Chondrocyte (in vitro differentiated cells): ENCODE measurements around the gene IGFBP7. TPM values are rescaled to one million over a fixed set of nuclear protein-coding genes. Genes with fewer than 3 reads are reported as not detected.

Source experiments
- DNase-seq: peaks from one replicate; pipeline ENCODE4 v3.0.0; 2021; ENCODE audit warnings: mixed read lengths, low spot score
- H3K27ac Mint-ChIP-seq: one replicate; pipeline ENCODE4 v1.8.0; 2021; ENCODE audit warnings: mild to moderate bottlenecking, moderate library complexity, mixed read lengths; ENCODE audit not compliant: unreplicated experiment
- H3K27me3 Mint-ChIP-seq: 2 replicates; pipeline ENCODE4 v1.8.0; 2021; ENCODE audit warnings: low read depth, mixed read lengths
- H3K36me3 Mint-ChIP-seq: 2 replicates; pipeline ENCODE4 v1.8.0; 2021; ENCODE audit warnings: low read depth, mixed read lengths
- H3K4me1 Mint-ChIP-seq: 2 replicates; pipeline ENCODE4 v1.8.0; 2021; ENCODE audit warnings: low read depth, mild to moderate bottlenecking, mixed read lengths
- H3K4me3 Mint-ChIP-seq: one replicate; pipeline ENCODE4 v1.8.0; 2021; ENCODE audit warnings: mild to moderate bottlenecking, moderate library complexity, mixed read lengths; ENCODE audit not compliant: unreplicated experiment
- H3K9me3 Mint-ChIP-seq: 2 replicates; pipeline ENCODE4 v1.8.0; 2021; ENCODE audit warnings: low read depth, mixed read lengths
- total RNA-seq: library from RNA; stranded (reverse); gene quantifications from 3 replicates; pipeline ENCODE4 v1.2.1, GENCODE V29; 2021
- TF ChIP-seq, protein P1 (sequence below): fragments of 200-600 bp; sonication (generic); IDR thresholded peaks from 2 replicates; pipeline ENCODE4 v1.5.0; 2021; ENCODE audit warnings: antibody characterized with exemption, mild to moderate bottlenecking, moderate library complexity

Gene IGFBP7
- total RNA-seq, 1 donor from 2014 or later: 5,125 TPM

- peaks cover 14% of the 10 kb centered on the region for H3K36me3 Mint-ChIP-seq
- H3K27me3 Mint-ChIP-seq: no peaks in the 10 kb centered on the region
- no peak overlapping the region for H3K27ac Mint-ChIP-seq
- peaks cover 35% of the 10 kb centered on the region for H3K4me1 Mint-ChIP-seq
- no peak for DNase-seq
- TF ChIP-seq, protein P1, sequence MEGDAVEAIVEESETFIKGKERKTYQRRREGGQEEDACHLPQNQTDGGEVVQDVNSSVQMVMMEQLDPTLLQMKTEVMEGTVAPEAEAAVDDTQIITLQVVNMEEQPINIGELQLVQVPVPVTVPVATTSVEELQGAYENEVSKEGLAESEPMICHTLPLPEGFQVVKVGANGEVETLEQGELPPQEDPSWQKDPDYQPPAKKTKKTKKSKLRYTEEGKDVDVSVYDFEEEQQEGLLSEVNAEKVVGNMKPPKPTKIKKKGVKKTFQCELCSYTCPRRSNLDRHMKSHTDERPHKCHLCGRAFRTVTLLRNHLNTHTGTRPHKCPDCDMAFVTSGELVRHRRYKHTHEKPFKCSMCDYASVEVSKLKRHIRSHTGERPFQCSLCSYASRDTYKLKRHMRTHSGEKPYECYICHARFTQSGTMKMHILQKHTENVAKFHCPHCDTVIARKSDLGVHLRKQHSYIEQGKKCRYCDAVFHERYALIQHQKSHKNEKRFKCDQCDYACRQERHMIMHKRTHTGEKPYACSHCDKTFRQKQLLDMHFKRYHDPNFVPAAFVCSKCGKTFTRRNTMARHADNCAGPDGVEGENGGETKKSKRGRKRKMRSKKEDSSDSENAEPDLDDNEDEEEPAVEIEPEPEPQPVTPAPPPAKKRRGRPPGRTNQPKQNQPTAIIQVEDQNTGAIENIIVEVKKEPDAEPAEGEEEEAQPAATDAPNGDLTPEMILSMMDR: no peak
- peaks cover 25% of the 10 kb centered on the region for H3K9me3 Mint-ChIP-seq
- no peak overlapping the region for H3K4me3 Mint-ChIP-seq
These were observed 12.8 kb upstream of the IGFBP7 start for GRCh38 chr4:57122959-57123358.

GRCh38 chr4:57119054-57119651 lies 9.0 kb upstream of the IGFBP7 start:
- TF ChIP-seq, protein P1: no peak
- Mint-ChIP-seq H3K27ac (peak overlapping the region; percentile 94), H3K27me3 (no peaks in the 10 kb centered on the region), H3K36me3 (peaks cover 6% of the 10 kb centered on the region), H3K4me1 (peaks cover 65% of the 10 kb centered on the region), H3K4me3 (peak overlapping the region; percentile 59), H3K9me3 (peaks cover 12% of the 10 kb centered on the region)
- peak; percentile 92 for DNase-seq

GRCh38 chr4:57117491-57117890 lies 7.3 kb upstream of the IGFBP7 start:
- Mint-ChIP-seq H3K4me3 (no peak overlapping the region), H3K27me3 (no peaks in the 10 kb centered on the region), H3K27ac (peak overlapping the region; percentile 94), H3K9me3 (peaks cover 5% of the 10 kb centered on the region), H3K36me3 (peaks cover 2% of the 10 kb centered on the region), H3K4me1 (peaks cover 81% of the 10 kb centered on the region)
- no peak for DNase-seq
- TF ChIP-seq, protein P1: no peak

- DNase-seq: no peak
- H3K36me3 Mint-ChIP-seq: no peaks in the 10 kb centered on the region
- peak overlapping the region; percentile 10 for H3K27ac Mint-ChIP-seq
- H3K4me1 Mint-ChIP-seq: peaks cover 94% of the 10 kb centered on the region
- no peak overlapping the region for H3K4me3 Mint-ChIP-seq
- no peaks in the 10 kb centered on the region for H3K9me3 Mint-ChIP-seq
- TF ChIP-seq, protein P1: no peak
- H3K27me3 Mint-ChIP-seq: no peaks in the 10 kb centered on the region
These were observed 6.1 kb upstream of the IGFBP7 start for GRCh38 chr4:57116245-57116644.

DNA sequence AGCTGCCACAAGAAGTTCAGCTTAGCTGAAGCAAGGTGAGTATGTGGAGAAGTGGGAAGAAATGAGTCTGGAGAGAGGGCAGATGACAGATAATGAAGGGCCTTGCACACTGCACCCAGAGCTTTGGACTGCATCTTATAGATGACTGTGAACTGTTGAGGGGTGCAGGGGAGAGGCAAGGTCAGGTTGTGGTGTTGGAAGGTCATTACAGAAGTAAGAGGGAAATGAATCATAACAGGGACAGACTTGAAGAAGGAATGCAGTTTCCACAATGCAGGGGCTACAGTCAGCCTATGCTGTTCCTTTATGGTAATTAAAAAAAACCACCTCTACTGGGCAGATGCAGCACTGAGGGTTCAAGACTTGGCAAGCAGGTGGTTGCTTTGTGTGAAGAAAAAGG lies 4.8 kb upstream of the IGFBP7 start:
- Mint-ChIP-seq H3K4me1 (peaks cover 89% of the 10 kb centered on the region), H3K27ac (peak overlapping the region; percentile 74)
- no peak for DNase-seq

More for the DNA sequence above, 4.8 kb upstream of the IGFBP7 start:
- H3K4me3 Mint-ChIP-seq: no peak overlapping the region
- H3K9me3 Mint-ChIP-seq: no peaks in the 10 kb centered on the region
- H3K36me3 Mint-ChIP-seq: no peaks in the 10 kb centered on the region
- H3K27me3 Mint-ChIP-seq: no peaks in the 10 kb centered on the region
- TF ChIP-seq, protein P1: no peak
